OCI-M2 (cell line): ENCODE measurements around the gene TNFRSF1B.

Experiments
- DNase-seq: peaks from one replicate; lab custom pipeline; 2025; ENCODE audit not compliant: unreplicated experiment; lab: John Stamatoyannopoulos, UW

Gene TNFRSF1B

DNA sequence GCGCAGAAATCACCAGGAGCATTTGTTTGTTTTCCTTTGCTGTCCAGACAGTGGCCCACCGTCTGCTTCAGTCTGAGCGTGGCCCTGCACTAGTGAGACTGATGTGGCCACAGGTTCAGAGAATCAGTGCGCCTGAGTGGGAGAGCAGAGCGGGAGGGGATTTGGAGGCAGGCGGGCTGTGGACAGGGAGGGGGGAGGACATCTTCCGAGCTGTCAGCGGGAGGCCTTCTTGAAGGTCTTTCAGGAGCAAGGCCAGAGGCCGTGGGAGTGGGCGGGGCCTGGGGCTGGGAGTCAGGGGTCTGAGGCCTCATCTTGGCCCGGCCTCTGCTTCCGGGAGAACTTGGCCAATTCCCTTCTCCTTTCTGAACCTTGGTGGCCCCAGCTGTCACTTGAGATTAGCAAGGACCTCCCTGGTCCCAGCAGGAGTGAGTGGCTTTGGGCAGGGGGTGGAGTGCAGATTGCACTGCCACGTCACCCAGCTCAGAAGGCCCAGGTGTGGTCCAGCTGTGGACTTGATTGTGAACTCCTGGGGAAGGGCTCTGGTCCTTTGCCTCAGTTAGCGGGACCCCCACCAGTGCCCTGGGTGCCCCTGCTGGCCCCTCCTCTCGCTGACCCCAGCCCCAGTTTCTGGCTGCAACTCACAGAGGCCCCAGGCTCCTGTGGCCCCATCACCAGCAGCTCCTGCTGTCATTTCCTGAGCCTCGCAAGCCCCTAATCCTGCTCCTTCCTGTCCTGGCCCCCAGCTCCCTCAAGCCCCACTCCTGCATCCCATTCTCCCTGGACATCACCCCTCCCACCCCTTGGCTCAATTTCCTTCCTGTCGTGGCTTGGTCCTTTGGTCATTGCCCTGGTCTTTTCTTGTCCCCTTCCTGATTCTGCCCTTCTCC is 8.4 kb downstream of the TNFRSF1B start:
- no peak for DNase-seq

- no peak for DNase-seq
These were observed 9.7 kb downstream of the TNFRSF1B start for GRCh38 chr1:12176298-12177118.

DNA sequence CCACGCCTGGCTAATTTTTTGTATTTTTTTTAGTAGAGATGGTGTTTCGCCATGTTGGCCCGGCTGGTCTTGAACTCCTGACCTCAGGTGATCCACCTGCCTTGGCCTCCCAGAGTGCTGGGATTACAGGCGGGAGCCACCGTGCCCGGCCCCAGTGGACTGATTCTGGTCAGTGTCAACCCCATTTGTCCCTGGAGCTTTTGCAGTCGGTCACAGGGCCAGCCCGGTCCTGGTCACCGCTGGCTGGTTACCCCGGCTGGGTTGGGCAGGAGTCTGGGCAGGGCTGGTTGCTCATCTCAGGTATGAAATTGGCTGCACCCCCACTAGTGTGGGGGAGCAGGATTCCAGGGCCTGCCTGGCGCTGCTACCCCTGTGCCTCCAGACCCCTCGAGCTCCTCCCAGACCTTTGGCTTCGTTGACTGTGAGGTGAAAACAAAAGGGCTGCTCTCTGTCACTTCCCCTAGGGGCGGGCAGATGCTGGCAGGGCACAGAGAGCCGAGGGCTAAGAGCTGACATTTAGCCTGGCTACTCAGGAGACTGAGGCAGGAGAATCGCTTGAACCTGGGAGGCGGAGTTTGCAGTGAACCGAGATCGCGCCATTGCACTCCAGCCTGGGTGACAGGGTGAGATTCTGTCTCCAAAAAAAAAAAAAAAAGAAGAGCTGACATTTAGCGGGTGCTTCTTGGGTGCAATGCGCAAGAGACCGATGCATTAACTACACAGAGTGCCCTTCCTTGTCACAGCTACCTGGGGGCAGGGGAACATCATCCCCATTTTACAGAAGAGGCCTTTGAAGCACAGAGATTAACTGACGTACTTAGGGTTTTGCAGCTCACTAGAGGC is 10.6 kb downstream of the TNFRSF1B start:
- DNase-seq, result no peak

- DNase-seq, result no peak
These were observed 11.2 kb downstream of the TNFRSF1B start for GRCh38 chr1:12177999-12178441.

- DNase-seq, result no peak
These were observed 11.7 kb downstream of the TNFRSF1B start for GRCh38 chr1:12178511-12178910.

DNA sequence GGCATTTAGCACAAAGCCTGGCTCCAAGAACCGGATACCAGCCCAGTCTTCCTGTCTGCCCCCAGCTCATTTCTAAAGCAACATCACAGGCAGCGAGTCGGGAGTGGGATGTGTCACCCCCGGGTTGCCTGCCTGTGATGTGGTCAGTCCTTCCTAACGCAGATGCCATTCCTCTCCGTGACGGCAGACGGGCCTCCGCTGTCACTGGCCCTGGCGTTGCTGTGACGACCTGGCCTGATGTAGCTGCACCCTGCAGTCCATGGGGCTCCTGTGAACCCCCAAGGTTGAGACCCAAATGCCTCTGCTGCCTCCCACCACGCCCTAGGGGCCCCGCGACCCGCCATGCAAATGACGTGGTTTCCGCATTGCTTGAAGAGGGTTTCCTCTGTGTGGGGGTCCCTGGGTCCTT is 12.3 kb downstream of the TNFRSF1B start:
- no peak for DNase-seq

- no peak for DNase-seq
These were observed 12.9 kb downstream of the TNFRSF1B start for GRCh38 chr1:12179676-12180075.

DNA sequence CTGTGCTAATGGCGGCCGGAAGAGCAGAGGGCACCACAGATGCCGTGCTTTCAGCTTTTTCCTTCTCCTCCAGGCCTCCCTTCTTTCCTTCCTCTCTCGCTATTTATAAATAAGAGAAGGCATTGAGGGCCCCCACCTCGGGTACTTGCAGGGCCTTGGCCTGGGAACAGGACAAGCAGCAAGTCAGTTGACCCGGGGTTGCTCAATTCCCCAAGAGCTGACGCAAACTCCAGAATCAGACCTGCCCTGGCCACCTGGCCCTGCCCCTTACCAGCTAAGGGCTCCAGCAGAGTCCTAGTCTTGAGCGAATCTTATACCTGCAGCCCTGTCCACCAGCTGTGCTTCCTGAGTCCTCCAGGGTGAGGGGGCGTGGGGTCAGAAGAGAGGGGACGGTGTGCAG is 13.5 kb downstream of the TNFRSF1B start:
- DNase-seq, result no peak

GRCh38 chr1:12180903-12181302 is 14.1 kb downstream of the TNFRSF1B start:
- no peak for DNase-seq

DNA sequence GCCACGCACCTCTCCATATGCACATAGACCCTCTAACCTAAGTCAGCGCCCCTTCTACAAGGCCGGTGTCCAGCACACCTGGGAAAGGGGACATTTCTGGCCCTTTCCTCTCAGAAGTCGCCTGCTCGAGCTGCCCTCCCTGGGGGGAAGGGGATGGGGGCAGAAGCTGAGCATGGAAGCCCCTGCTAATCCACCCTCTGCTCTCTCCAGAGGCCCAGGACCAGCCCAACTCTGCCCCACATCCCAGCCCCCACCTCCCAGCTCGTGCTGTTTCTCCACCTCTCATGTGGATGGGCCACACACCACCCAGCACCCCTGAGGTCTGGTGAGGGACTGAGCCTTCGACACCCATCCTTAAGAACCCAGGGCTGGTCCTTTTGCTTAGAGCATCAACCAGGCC is 14.8 kb downstream of the TNFRSF1B start:
- DNase-seq, result no peak

DNA sequence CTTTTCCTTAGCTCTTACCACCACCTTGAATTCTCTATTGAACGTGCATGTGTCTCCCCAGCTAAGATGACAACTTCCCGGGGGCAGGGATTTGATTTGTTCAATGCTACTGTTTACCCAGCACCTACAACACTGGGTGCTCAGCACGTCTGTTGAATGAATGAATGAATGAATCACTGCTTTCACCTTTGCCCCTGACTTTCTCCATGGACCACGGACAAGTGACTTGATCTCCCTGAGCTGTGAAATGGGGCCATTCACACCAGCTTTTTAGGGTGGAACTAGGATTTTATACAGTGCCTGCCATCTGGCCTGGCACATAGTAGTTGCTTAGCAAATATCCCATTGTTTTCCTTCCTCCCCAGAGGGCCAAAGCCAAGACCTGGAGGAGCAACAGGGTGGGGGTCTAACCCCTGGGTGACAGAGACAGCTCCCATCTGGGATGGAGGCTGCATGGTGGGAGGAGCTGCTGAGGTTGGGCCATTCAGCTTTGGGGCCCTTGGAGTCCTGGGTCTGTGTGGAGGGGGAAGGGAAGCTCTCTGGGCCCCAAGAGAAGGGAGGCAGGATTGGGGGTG is 15.7 kb downstream of the TNFRSF1B start:
- no peak for DNase-seq

- no peak for DNase-seq
These were observed 16.5 kb downstream of the TNFRSF1B start for GRCh38 chr1:12183095-12183794.

DNA sequence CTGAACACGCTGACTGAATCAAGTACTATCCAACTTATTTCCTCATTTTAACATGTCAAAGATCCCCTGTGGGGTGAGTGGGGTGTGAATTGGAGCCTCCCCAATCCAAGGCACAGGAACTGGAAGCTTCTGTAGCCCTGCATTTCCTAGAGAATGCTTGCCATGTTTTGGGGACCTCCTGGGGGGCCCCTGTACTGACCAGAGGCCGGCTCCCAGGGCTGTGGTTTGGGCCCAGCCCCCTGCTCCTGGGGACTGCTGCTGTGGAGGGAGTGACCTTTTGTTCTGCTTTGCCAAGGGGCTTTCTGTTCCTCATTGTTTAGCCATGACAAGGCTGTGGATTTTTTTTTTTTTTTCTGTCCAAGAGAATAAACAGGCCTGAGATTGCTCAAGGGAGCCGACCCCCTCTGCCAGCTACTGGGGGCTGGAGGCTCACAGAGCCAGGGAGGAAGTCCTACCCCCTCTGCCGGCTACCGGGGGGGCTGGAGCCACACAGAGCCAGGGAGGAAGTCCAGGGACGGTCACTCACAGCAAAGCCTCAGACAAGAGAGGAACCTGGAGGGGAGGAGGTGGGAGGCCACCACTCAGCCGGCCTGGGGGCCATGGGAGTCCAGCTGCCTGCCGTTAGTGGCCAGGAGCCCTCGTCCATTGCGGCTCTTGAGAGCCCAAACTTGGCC is 17.4 kb downstream of the TNFRSF1B start:
- no peak for DNase-seq

DNA sequence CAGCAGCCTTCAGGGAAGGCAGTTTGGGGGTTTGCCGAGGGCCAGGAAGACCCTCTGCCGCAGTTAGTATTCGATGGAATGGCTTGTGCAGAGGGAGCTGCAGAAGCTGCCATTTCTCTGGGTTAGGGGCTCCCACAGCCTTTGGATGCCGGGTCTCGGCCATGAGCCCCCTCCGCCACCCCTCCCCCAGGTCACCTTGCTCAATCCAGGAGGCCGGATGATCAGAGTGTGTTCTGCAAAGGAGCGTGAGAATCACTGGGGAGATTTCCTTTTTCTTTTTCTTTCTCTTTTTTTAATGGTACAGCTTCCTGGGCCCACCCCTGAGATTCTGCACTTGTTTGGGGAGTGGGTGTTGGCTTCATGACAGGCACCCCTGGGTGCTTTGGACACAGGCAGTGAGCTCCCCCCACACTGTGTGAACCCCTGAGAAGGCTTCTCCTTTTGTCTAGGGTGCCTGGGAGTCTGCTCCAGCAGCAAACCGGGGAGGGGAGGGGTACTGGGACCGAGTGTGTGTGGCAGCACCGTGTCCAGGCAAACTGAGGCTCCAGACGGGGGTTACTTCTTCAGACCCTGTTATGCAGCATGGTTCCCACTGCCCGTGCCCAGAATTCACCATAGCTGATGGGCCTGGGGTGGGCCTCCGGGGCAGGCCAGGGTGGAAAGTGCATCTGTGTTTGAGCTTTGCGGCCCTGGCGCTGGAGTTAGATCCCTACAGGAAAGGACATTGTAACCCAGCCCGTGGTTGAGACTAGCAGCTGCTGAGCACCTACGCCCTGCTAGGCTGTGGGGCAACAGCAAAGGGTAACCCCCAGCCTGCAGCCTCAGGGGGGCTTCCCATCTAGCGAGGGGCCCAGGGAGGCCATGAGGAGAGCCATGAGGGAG is 18.5 kb downstream of the TNFRSF1B start:
- DNase-seq, result no peak

DNA sequence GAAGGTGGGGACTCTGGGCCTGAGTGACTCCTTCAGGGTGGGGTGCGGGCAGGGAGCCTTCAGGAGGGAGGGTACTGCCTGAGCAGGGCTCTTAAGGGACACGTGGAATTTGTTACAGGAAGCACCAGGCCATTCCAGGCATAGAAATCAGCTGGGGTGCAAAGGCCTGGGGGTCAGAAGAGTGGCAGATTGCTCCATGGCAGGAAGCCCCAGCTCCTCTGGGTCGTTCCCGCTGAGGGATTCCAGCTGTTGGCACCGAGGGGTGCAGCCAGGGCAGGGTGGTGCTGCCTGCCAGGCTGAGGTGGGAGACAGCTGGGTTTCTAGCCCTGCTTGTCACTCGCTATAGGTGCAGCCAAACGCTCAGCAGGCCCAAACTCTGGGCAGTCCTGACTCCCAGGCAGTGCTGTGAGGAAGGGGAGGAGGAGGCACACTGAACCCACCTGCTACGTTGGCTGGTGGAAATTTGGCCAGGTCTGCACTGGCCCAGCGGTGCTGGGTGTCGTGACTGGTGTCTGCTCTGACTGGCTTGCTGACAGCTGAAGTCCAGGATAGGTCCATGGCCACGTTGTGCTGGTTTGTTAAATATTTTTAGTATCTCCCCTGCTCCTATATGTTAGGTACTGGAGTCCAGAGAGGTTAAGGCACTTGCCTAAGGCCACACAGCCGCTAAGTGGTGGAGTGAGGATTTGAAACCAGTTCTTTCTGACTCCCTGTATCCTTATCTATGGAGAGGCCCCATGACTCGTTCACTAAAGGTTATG is 19.3 kb downstream of the TNFRSF1B start:
- DNase-seq, result no peak

GRCh38 chr1:12186679-12186985 is 19.8 kb downstream of the TNFRSF1B start:
- no peak for DNase-seq

GRCh38 chr1:12188115-12188514 is 21.3 kb downstream of the TNFRSF1B start:
- no peak for DNase-seq

DNA sequence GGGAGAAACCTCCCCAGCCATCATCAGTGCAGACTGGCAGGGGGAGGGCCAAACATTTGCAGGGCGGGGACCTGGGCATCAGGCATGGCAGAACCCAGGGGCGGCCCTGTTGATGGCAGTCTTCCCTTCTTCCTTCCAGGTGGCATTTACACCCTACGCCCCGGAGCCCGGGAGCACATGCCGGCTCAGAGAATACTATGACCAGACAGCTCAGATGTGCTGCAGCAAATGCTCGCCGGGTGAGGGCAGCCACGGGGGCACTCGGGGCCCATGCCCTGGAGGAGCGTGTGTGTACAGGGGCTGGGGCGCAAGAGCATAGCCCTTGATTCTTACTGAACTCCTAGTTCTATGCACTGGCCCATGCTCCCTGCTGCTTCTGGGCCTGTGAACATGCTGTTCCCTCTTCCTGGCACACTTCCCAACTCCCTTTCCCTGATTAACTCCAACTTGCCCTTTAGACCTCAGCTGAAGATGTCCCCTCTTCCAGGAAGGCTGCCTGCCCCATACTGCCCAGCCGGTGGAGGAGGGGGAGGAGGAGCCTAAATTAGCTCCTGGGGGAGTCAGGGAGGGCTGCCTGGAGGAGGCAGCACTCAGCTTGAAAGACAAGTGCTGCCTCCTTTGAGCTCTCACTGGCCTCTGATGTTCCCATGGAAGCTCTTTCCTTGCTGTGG is 22.0 kb downstream of the TNFRSF1B start:
- DNase-seq, result no peak
